ENCODE data around the gene ZNHIT1. TPM values are rescaled to one million over a fixed set of nuclear protein-coding genes. Genes with fewer than 3 reads are reported as not detected.

Gene ZNHIT1
- total and polyA plus RNA-seq, 3 experiments from 2014 or later, result 50.6 to 66.2 (median 51.7) TPM

DNA sequence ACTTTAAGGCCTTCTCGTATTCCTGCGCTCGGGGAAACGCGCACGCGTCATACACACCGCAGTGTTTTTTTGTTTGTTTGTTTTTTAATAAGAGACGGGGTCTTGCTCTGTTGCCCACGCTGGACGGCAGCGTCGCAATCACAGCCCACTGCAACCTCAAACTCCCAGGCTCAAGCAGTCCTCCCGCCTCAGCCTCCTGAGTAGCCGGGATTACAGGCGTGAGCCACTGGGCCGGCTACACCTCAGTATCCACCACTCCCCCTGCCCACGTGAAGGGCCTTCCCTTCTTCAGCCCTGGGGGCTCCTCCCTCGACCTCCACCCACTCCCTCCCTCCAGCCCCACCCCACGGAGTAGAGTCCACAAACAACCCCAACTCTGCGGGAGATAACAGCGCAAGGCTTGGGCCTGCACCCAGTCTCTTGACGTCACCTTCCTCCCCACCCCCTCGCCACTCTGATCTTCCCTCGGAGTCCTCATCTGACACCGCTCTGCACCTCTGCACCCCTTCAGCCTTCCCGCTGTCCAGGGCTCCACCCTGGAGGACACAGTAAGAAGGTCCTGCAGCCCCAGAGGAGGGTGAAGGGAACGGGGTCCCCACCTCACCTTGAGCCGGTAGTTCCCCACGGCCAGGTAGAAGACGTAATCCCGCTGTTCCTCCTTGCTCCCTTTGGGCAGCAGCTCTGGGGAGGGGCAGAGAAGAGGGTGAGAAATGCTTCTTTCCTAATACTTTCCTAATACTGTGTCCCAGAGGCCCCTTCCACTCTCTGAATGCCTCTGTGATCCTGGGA, 22.5 kb downstream of the ZNHIT1 start:
- POLR2A ChIA-PET, result no interaction called here
- peak overlapping the region in 2 of 8 donors; percentile 50 to 83 for H3K27ac Mint-ChIP-seq
- H3K36me3 ChIP-seq (ENCODE audit: insufficient read depth, low read length), result peaks cover 20% of the 10 kb centered on the region

DNA sequence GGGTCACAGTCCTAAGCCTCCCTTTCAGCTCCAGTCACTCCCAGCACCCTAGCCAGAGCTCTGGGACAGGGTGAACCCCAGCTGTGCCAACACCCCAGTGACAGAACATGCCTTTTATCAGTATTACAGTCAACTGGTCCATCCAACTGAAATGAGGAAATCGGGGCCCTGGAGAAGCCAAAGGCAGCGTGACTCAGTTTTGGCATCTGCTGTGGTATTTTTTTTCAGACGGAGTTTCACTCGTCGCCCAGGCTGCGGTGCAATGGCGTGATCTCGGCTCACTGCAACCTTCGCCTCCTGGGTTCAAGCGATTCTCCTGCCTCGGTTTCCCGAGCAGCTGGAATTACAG, 23.0 kb downstream of the ZNHIT1 start:
- H3K4me1 ChIP-seq (ENCODE audit: insufficient read depth, low read length), result peaks cover 25% of the 10 kb centered on the region
- H3K4me3 ChIP-seq (ENCODE audit: low read length), result no peak overlapping the region
- peak overlapping the region; percentile 47 for H3K27ac ChIP-seq (ENCODE audit: low read depth, low read length)
- H3K9me3 ChIP-seq (ENCODE audit: low read length), result no peaks in the 10 kb centered on the region
- peaks cover 24 to 42% (median 35%) of the 10 kb centered on the region in 3 donors for H3K4me1 Mint-ChIP-seq
- ChIA-PET CTCF (no interaction called here), POLR2A (no interaction called here)
- H3K27me3 ChIP-seq (ENCODE audit: insufficient read depth, low read length, poor library complexity, severe bottlenecking), result no peaks in the 10 kb centered on the region
- no peaks in the 10 kb centered on the region for H3K9me3 Mint-ChIP-seq
- no peak overlapping the region for H3K4me3 Mint-ChIP-seq
- H3K36me3 Mint-ChIP-seq, result peaks cover 0 to 61% (median 0%) of the 10 kb centered on the region in 3 donors
- peak overlapping the region in 2 of 8 donors; percentile 36 to 83 for H3K27ac Mint-ChIP-seq
- H3K27me3 Mint-ChIP-seq, result no peaks in the 10 kb centered on the region
- H3K36me3 ChIP-seq (ENCODE audit: insufficient read depth, low read length), result peaks cover 20% of the 10 kb centered on the region
- DNase-seq, result no peak

More for the DNA sequence above, 22.5 kb downstream of the ZNHIT1 start:
- Mint-ChIP-seq H3K4me1 (peaks cover 19 to 36% (median 29%) of the 10 kb centered on the region in 3 donors), H3K4me3 (no peak overlapping the region), H3K27me3 (no peaks in the 10 kb centered on the region), H3K9me3 (no peaks in the 10 kb centered on the region), H3K36me3 (peaks cover 0 to 58% (median 0%) of the 10 kb centered on the region in 3 donors)
- no peak overlapping the region for H3K4me3 ChIP-seq (ENCODE audit: low read length)
- CTCF ChIA-PET, result no interaction called here
- H3K27me3 ChIP-seq (ENCODE audit: insufficient read depth, low read length, poor library complexity, severe bottlenecking), result no peaks in the 10 kb centered on the region
- DNase-seq, result no peak
- H3K4me1 ChIP-seq (ENCODE audit: insufficient read depth, low read length), result peaks cover 20% of the 10 kb centered on the region
- H3K9me3 ChIP-seq (ENCODE audit: low read length), result no peaks in the 10 kb centered on the region
- H3K27ac ChIP-seq (ENCODE audit: low read depth, low read length), result peak overlapping the region; percentile 47

DNA sequence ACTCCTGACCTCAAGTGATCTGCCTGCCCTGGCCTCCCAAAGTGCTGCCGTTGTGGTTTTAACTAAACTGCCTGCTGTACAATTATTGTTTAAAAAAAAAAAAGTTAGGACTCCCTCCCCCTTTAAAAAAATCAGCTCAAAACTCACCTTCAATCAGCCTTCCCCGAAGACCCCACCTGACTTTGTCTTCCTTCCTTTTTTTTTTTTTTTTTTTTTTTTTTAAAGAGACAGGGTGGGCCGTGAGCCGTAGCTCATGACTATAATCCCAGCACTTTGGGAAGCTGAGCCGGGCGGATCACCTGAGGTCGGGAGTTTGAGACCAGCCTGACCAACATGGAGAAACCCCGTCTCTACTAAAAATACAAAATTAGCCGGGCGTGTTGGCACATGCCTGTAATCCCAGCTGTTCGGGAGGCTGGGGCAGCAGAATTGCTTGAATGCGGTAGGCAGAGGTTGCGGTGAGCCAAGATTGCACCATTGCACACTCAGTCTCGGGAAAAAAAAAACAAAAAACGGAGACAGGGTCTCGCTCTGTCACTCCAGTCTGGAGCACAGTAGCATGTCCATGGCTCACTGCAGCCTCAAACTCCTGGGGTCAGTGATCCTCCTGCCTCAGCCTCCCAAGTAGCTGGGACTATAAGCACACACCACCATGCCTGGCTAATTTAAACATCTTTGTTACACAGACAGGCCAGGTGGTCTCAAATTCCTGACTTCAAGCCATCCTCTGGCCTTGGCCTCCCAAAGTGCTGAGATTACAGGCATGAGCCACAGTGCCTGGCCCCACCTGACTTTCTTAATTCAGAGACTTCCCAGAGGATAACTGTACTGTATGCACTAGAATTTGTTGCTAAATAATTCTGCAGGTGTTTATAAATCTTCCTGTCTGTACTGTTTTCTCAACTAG, 23.7 kb downstream of the ZNHIT1 start:
- Histone ChIP-seq H3K27me3 (ENCODE audit: insufficient read depth, low read length, poor library complexity, severe bottlenecking) (no peaks in the 10 kb centered on the region), H3K4me1 (ENCODE audit: insufficient read depth, low read length) (peaks cover 27% of the 10 kb centered on the region), H3K4me3 (ENCODE audit: low read length) (no peak overlapping the region), H3K27ac (ENCODE audit: low read depth, low read length) (no peak overlapping the region), H3K9me3 (ENCODE audit: low read length) (no peaks in the 10 kb centered on the region), H3K36me3 (ENCODE audit: insufficient read depth, low read length) (peaks cover 20% of the 10 kb centered on the region)
- DNase-seq, result no peak
- Mint-ChIP-seq H3K4me3 (no peak overlapping the region), H3K9me3 (no peaks in the 10 kb centered on the region), H3K27ac (no peak overlapping the region), H3K36me3 (peaks cover 0 to 57% (median 0%) of the 10 kb centered on the region in 3 donors), H3K4me1 (peaks cover 24 to 44% (median 35%) of the 10 kb centered on the region in 3 donors), H3K27me3 (no peaks in the 10 kb centered on the region)
- ChIA-PET POLR2A (no interaction called here), CTCF (interaction anchor here (0.7 kb wide), 1 partner anchor 41 kb away, joined by 5 read pairs; no protein-coding TSS in a partner anchor)

DNA sequence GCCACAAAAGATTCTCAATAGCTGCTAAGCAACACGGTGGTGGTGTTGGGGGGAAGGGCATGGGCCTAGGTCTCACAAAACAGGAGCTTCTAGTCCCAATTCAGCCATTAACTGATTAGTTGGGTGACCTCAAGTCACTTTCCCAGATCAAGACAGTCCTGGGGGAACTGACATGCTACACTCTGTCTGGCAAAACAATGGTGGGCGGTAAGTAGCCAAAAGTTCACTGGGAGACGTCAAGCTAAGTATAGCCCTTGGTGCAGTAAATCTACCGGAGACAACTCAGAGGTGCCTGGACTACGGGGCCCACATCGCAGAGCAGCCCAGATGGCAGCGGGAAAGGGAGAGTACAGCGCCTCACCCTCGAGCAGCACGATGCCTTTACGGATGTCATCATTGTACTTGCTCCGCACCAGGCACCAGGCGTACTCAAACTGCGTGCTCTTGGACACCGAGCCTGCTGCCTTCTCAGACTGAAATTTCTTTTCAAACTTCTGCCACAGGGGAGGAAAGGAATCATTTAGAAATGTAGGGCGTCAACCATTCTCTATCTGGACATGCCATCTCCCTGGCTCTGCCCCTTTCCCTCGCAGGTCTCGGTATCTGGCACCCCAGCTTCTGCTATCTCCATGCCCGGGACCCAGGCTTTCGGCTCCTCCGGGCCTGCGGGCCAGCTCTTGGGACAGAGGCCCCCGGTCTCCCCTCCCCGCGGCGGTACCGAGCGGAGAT, 25.8 kb downstream of the ZNHIT1 start:
- POLR2A ChIA-PET, result interaction anchor here (0.5 to 2.5 kb wide), 5 partner anchors 9 to 777 kb away, joined by 3 to 28 read pairs (median 4); partner anchors contain the start of genes PLOD3 and ZNHIT1
- DNase-seq, result peak in 1 of 5 donors; percentile 6
- peaks cover 0 to 56% (median 4%) of the 10 kb centered on the region in 3 donors for H3K36me3 Mint-ChIP-seq
- H3K4me3 Mint-ChIP-seq, result peak overlapping the region; percentile 97 to 99 (median 98)
- peak overlapping the region; percentile 91 for H3K27ac ChIP-seq (ENCODE audit: low read depth, low read length)
- peaks cover 27% of the 10 kb centered on the region for H3K4me1 ChIP-seq (ENCODE audit: insufficient read depth, low read length)
- H3K27me3 Mint-ChIP-seq, result peaks cover 0 to 2% of the 10 kb centered on the region in 2 donors
- peak overlapping the region; percentile 95 for H3K4me3 ChIP-seq (ENCODE audit: low read length)
- H3K9me3 ChIP-seq (ENCODE audit: low read length), result no peaks in the 10 kb centered on the region
- H3K27me3 ChIP-seq (ENCODE audit: insufficient read depth, low read length, poor library complexity, severe bottlenecking), result no peaks in the 10 kb centered on the region
- CTCF ChIA-PET, result interaction anchor here (0.7 to 4.0 kb wide), 18 partner anchors 9 to 368 kb away, joined by 3 to 69 read pairs (median 7); partner anchors contain the start of genes PLOD3, SRRT, VGF and ZNHIT1
- peak overlapping the region; percentile 93 to 99 (median 97) for H3K27ac Mint-ChIP-seq
- H3K9me3 Mint-ChIP-seq, result no peaks in the 10 kb centered on the region
- peaks cover 30 to 58% (median 40%) of the 10 kb centered on the region in 3 donors for H3K4me1 Mint-ChIP-seq
- peaks cover 14% of the 10 kb centered on the region for H3K36me3 ChIP-seq (ENCODE audit: insufficient read depth, low read length)

DNA sequence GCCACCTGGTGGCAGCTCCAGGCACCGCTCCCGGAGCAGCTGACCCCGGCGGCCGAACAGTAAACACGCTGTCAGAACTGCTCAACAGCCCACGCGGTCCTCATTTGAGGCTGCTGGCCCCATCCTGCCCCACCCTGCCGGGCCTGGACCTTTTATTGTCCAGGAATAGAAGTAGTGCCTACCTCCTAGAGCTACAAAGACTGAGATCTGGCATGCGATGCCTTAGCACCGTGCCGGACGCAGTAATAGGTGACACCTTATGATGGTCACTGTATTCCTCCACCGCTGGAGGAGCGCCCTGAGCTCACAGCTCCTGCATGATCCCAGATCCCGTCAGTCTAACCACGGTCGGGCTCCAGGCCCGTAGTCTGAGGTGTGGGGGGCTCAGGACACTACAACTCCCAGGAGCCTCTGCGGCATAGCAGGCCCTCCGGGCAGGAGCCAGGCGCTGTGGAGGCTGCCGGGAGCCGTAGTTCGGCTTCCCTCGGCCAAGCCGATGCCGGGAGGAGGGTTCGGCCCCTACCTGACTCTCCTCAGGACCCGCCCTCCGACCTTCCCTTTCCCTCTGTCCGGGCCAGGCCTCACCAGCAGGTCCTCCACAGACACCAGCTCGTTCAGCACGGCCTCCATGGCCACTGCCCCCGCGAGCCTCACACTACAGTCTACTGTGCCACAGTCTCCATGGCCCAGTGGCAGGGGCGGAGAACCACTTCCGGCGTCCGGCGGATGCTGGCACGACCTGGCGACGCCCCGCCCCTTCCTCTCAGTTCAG, 26.6 kb downstream of the ZNHIT1 start, which contains the start of gene FIS1:
Gene FIS1, minus strand, starts transcription at position 707 of the 772 bp plus-strand sequence. Its CDS starts 77 bp downstream, at position 630.
- Mint-ChIP-seq H3K36me3 (peaks cover 0 to 53% (median 4%) of the 10 kb centered on the region in 3 donors), H3K9me3 (no peaks in the 10 kb centered on the region), H3K27ac (peak within 1 kb of the TSS; percentile 93 to 99 (median 97)), H3K27me3 (peaks cover 0 to 2% of the 10 kb centered on the region in 2 donors), H3K4me3 (peak within 1 kb of the TSS; percentile 97 to 99 (median 98)), H3K4me1 (peaks cover 30 to 60% (median 40%) of the 10 kb centered on the region in 3 donors)
- Histone ChIP-seq H3K27me3 (ENCODE audit: insufficient read depth, low read length, poor library complexity, severe bottlenecking) (no peaks in the 10 kb centered on the region), H3K4me3 (ENCODE audit: low read length) (peak within 1 kb of the TSS; percentile 95), H3K4me1 (ENCODE audit: insufficient read depth, low read length) (peaks cover 27% of the 10 kb centered on the region), H3K27ac (ENCODE audit: low read depth, low read length) (peak within 1 kb of the TSS; percentile 91), H3K9me3 (ENCODE audit: low read length) (no peaks in the 10 kb centered on the region), H3K36me3 (ENCODE audit: insufficient read depth, low read length) (peaks cover 12% of the 10 kb centered on the region)
- DNase-seq, result peak; percentile 91 to 95 (median 92)
- ChIA-PET POLR2A (interaction anchor here (0.5 to 2.5 kb wide), 6 partner anchors 8 to 777 kb away, joined by 3 to 28 read pairs (median 4); partner anchors contain the start of genes PLOD3, VGF and ZNHIT1), CTCF (interaction anchor here (0.7 to 4.0 kb wide), 17 partner anchors 9 to 369 kb away, joined by 3 to 69 read pairs (median 7); partner anchors contain the start of genes PLOD3, SRRT, VGF and ZNHIT1)

DNA sequence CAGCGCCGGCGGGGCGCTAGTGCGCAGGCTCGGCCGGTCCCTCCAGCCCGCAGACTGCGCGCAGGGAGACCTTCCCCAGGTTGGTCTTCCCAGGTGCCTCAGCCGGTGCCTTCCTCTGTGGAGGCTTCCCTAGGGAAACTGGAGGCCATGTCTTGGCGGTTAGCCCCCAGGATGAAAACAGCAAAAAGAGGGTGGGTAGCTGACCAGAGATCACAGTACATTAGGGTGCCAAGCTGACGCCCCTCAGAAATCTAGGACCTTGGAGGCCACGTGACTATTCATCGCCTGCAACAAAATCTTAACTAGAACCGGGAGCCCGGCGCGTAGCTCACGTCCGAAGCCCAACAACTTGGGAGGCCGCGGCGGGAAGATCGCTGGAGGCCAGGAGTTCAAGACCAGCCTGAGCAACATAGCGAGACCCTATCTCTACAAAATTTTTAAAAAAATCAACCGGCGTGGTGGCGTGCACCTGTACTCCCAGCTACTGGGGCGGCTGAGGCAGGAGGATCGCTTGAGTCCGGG, 27.2 kb downstream of the ZNHIT1 start:
- POLR2A ChIA-PET, result interaction anchor here (0.9 to 2.5 kb wide), 3 partner anchors 8 to 80 kb away, joined by 4 to 28 read pairs (median 13); partner anchors contain the start of genes PLOD3, VGF and ZNHIT1
- H3K27ac Mint-ChIP-seq, result peak overlapping the region; percentile 93 to 99 (median 97)
- H3K9me3 Mint-ChIP-seq, result no peaks in the 10 kb centered on the region
- Histone ChIP-seq H3K27ac (ENCODE audit: low read depth, low read length) (peak overlapping the region; percentile 91), H3K36me3 (ENCODE audit: insufficient read depth, low read length) (peaks cover 6% of the 10 kb centered on the region), H3K4me1 (ENCODE audit: insufficient read depth, low read length) (peaks cover 27% of the 10 kb centered on the region), H3K27me3 (ENCODE audit: insufficient read depth, low read length, poor library complexity, severe bottlenecking) (no peaks in the 10 kb centered on the region), H3K9me3 (ENCODE audit: low read length) (no peaks in the 10 kb centered on the region), H3K4me3 (ENCODE audit: low read length) (peak overlapping the region; percentile 95)
- H3K36me3 Mint-ChIP-seq, result peaks cover 0 to 49% (median 4%) of the 10 kb centered on the region in 3 donors
- no peak for DNase-seq
- peaks cover 0 to 3% of the 10 kb centered on the region in 2 donors for H3K27me3 Mint-ChIP-seq
- peaks cover 33 to 63% (median 44%) of the 10 kb centered on the region in 3 donors for H3K4me1 Mint-ChIP-seq
- peak overlapping the region; percentile 97 to 99 (median 98) for H3K4me3 Mint-ChIP-seq
- CTCF ChIA-PET, result interaction anchor here (1.9 to 4.0 kb wide), 6 partner anchors 8 to 101 kb away, joined by 9 to 69 read pairs (median 21); partner anchors contain the start of genes PLOD3 and ZNHIT1

Measured in CD8-positive, alpha-beta memory T cell (primary cell).